ENCODE measurements around the gene AKAP6.

GRCh38 chr14:32447371-32447770, 118.3 kb downstream of the AKAP6 start:
- no peak for TF ChIP-seq CTCF (IDR thresholded peaks at IDR 0.05; ENCODE audit: low read depth, low read length, missing input control)
- TF ChIP-seq ZBTB33 (IDR thresholded peaks at IDR 0.05) = no peak
- no peak for TF ChIP-seq MAX (IDR thresholded peaks at IDR 0.05)
- no peak for TF ChIP-seq RAD21 (IDR thresholded peaks at IDR 0.05)
